ENCODE measurements around the gene RIPK3. TPM values are rescaled to one million over a fixed set of nuclear protein-coding genes. Genes with fewer than 3 reads are reported as not detected.

The RIPK3 gene
- total RNA-seq, 4 donors from 2014 or later: 9.0 to 18.0 (median 13.2) TPM

- no peak for TF ChIP-seq CTCF (IDR thresholded peaks at IDR 0.05)
- DNase-seq (ENCODE audit: low spot score): no peak
- no peak for ATAC-seq (ENCODE audit: low FRiP score)
Measured at GRCh38 chr14:24292118-24292807, 47.5 kb downstream of the RIPK3 start.

DNA sequence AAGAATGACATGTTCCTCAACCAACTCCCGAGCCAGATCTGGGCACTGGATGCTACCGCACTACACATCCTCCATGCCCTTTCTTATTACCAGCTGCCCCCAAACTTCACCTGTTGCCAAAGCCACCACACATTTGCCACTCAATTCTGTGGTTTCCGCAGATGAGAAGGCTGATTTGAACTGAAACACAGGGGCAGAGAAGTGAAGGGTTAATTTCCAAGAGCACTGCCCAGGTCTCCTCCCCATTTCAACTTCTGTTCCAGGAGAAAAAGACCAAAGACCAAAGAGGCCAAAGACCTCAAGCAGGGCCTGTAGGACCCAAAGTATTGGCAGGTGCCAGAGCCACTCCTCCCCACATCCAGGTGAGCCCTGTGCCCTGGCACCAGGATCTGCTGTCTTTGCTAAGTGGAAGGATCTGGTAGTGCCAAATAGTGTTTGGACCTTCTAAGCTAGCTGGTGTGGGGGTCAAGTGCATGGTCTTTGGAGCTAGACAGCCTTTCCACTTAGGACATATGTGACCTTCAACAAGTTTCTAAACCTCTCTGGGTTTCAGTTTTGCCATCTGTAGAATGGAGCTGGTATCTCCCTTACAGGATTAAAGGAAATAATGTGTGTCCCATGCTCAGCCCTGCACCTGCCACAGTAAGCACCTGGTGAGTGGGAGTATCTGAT lies 48.2 kb downstream of the RIPK3 start:
- no peak for ATAC-seq (ENCODE audit: low FRiP score)
- TF ChIP-seq CTCF (IDR thresholded peaks at IDR 0.05): no peak
- DNase-seq (ENCODE audit: low spot score): no peak

- DNase-seq (ENCODE audit: low spot score) (no peak), ATAC-seq (ENCODE audit: low FRiP score) (no peak)
- no peak for TF ChIP-seq CTCF (IDR thresholded peaks at IDR 0.05)
Measured at GRCh38 chr14:24290746-24291145, 49.0 kb downstream of the RIPK3 start.

DNA sequence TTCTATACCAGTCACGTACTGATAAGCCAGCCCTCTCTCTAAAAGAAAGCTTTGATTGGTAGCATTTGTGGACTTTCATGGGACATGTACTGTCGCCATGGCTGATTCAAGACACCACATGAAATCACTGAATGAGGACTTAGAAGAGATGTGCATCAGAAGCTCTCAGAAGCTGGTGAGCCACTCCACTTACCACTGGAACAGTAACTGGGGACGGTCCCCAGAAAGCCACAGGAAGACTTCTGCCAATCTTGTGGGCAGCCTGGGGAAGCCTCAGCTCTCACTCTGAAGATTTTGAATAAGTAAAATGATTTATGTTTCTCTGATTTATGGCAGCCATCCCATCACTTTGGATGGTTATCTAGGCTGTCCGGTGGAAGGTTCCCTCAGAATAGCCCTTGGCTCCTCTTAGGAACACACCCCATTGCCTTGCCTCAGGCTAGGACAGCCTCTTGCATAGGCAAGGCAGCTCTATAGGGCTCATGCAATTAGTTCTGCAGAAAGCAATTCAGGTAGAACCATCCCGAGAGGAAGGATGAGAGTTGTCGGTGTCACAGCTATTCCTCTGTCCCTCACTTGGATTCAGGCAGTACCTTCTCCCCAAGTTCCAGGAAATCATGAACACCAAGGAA lies 50.0 kb downstream of the RIPK3 start:
- TF ChIP-seq CTCF (IDR thresholded peaks at IDR 0.05): no peak
- DNase-seq (ENCODE audit: low spot score): no peak
- no peak for ATAC-seq (ENCODE audit: low FRiP score)

DNA sequence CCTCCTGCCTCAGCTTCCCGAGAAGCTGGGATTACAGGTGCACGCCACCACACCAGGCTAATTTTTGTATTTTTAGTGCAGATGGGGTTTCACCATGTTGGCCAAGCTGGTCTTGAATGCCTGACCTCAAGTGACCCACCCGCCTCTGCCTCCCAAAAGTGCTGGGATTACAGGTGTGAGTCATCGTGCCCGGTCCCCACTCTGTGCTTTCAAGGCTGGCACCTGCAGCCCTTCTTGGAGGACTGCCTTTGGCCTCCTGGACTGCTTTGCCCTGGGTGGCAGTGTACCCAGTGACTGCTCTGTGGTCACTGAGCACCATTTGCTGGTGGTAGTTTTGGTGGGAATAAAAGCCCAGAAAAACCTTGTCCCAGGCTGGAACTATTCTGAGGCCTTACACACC lies 52.8 kb downstream of the RIPK3 start:
- TF ChIP-seq CTCF (IDR thresholded peaks at IDR 0.05): no peak
- ATAC-seq (ENCODE audit: low FRiP score): no peak
- DNase-seq (ENCODE audit: low spot score): no peak

Small RNA genes lying within 50 kb of the gene (small RNA-seq; reads per million reads assigned to genes)
- not detected for gene RF00026

Other genes starting within 250 kb of the RIPK3 start
- 10 to 100 TPM; 33.6 to 53.4 (median 42.9) TPM for gene PCK2, start 245.7 kb downstream of the RIPK3 start, total RNA-seq
- gene DCAF11, start 225.2 kb downstream of the RIPK3 start, total RNA-seq: 10 to 100 TPM; 50.1 to 76.0 (median 54.4) TPM
- gene NRL, start 225.0 kb downstream of the RIPK3 start, total RNA-seq: 1 to 10 TPM in 3 of 4 donors, under 1 TPM in 1; 0.94 to 4.3 (median 1.3) TPM
- 1 to 10 TPM in 2 of 4 donors, under 1 TPM in 1, not detected in 1; 0.96 to 2.8 (median 1.2) TPM for gene FITM1, start 209.3 kb downstream of the RIPK3 start, total RNA-seq
- gene PSME1, start 203.8 kb downstream of the RIPK3 start, total RNA-seq: 100 to 1,000 TPM in 1 of 4 donors, 10 to 100 TPM in 3; 89.1 to 158 (median 96.8) TPM
- 10 to 100 TPM in 2 of 4 donors, 1 to 10 TPM in 2; 6.3 to 15.3 (median 10.0) TPM for gene EMC9, start 198.4 kb downstream of the RIPK3 start, total RNA-seq
- 10 to 100 TPM; 32.8 to 86.4 (median 70.3) TPM for gene PSME2, start 193.4 kb downstream of the RIPK3 start, total RNA-seq
- gene RNF31, start 192.5 kb downstream of the RIPK3 start, total RNA-seq: 10 to 100 TPM; 26.6 to 64.2 (median 37.8) TPM
- 100 to 1,000 TPM in 1 of 4 donors, 10 to 100 TPM in 3; 39.4 to 126 (median 66.3) TPM for gene IRF9, start 178.7 kb downstream of the RIPK3 start, total RNA-seq
- 10 to 100 TPM in 3 of 4 donors, 1 to 10 TPM in 1; 6.7 to 31.4 (median 16.3) TPM for gene REC8, start 167.9 kb downstream of the RIPK3 start, total RNA-seq
- gene IPO4, start 151.2 kb downstream of the RIPK3 start, total RNA-seq: 100 to 1,000 TPM in 1 of 4 donors, 10 to 100 TPM in 3; 24.1 to 108 (median 34.4) TPM
- gene TM9SF1, start 144.6 kb downstream of the RIPK3 start, total RNA-seq: 10 to 100 TPM; 54.9 to 65.5 (median 60.9) TPM
- gene TSSK4, start 134.3 kb downstream of the RIPK3 start, total RNA-seq: under 1 TPM in 2 of 4 donors, not detected in 2; 0.36 to 0.46 TPM
- 10 to 100 TPM; 51.8 to 82.7 (median 64.7) TPM for gene CHMP4A, start 126.5 kb downstream of the RIPK3 start, total RNA-seq
- 10 to 100 TPM in 3 of 4 donors, 1 to 10 TPM in 1; 9.0 to 18.1 (median 12.5) TPM for gene MDP1, start 123.9 kb downstream of the RIPK3 start, total RNA-seq
- 100 to 1,000 TPM in 3 of 4 donors, 10 to 100 TPM in 1; 98.4 to 184 (median 126) TPM for gene NEDD8, start 107.6 kb downstream of the RIPK3 start, total RNA-seq
- gene GMPR2, start 107.1 kb downstream of the RIPK3 start, total RNA-seq: 10 to 100 TPM; 36.3 to 69.0 (median 47.0) TPM
- gene TINF2, start 97.4 kb downstream of the RIPK3 start, total RNA-seq: 10 to 100 TPM; 46.1 to 80.1 (median 63.6) TPM
- gene TGM1, start 76.8 kb downstream of the RIPK3 start, total RNA-seq: 100 to 1,000 TPM in 2 of 4 donors, 10 to 100 TPM in 1, 1 to 10 TPM in 1; 2.0 to 114 (median 79.1) TPM
- gene RABGGTA, start 68.4 kb downstream of the RIPK3 start, total RNA-seq: 10 to 100 TPM; 20.7 to 30.9 (median 25.0) TPM
- gene DHRS1, start 40.2 kb downstream of the RIPK3 start, total RNA-seq: 10 to 100 TPM; 14.3 to 42.5 (median 23.7) TPM
- 10 to 100 TPM; 13.9 to 22.2 (median 17.8) TPM for gene NOP9, start 40.1 kb downstream of the RIPK3 start, total RNA-seq
- gene CIDEB, start 32.0 kb downstream of the RIPK3 start, total RNA-seq: 10 to 100 TPM in 3 of 4 donors, 1 to 10 TPM in 1; 9.1 to 23.8 (median 14.3) TPM
- 1 to 10 TPM; 4.7 to 9.0 (median 7.9) TPM for gene LTB4R2, start 29.9 kb downstream of the RIPK3 start, total RNA-seq
- gene LTB4R, start 28.5 kb downstream of the RIPK3 start, total RNA-seq: 10 to 100 TPM in 3 of 4 donors, 1 to 10 TPM in 1; 5.0 to 16.7 (median 12.6) TPM
- gene ADCY4, start 4.9 kb downstream of the RIPK3 start, total RNA-seq: 100 to 1,000 TPM in 1 of 4 donors, 10 to 100 TPM in 2, 1 to 10 TPM in 1; 9.7 to 144 (median 45.6) TPM
- gene NFATC4, start 28.2 kb upstream of the RIPK3 start, total RNA-seq: 10 to 100 TPM in 3 of 4 donors, 1 to 10 TPM in 1; 9.2 to 53.3 (median 23.3) TPM
- gene NYNRIN, start 59.0 kb upstream of the RIPK3 start, total RNA-seq: 10 to 100 TPM in 3 of 4 donors, 1 to 10 TPM in 1; 4.6 to 24.9 (median 13.0) TPM
- gene CBLN3, start 89.7 kb upstream of the RIPK3 start, total RNA-seq: 1 to 10 TPM; 1.2 to 4.4 (median 2.8) TPM
- gene KHNYN, start 90.0 kb upstream of the RIPK3 start, total RNA-seq: 10 to 100 TPM; 32.1 to 77.1 (median 43.5) TPM
- gene SDR39U1, start 102.8 kb upstream of the RIPK3 start, total RNA-seq: 10 to 100 TPM; 28.4 to 35.9 (median 31.8) TPM
- gene CMA1, start 168.3 kb upstream of the RIPK3 start, total RNA-seq: 1 to 10 TPM in 1 of 4 donors, under 1 TPM in 1, not detected in 2; 0.84 to 1.4 TPM
- gene CTSG, start 236.3 kb upstream of the RIPK3 start, total RNA-seq: 10 to 100 TPM in 1 of 4 donors, 1 to 10 TPM in 2, under 1 TPM in 1; 0.84 to 11.5 (median 3.9) TPM

Data from omental fat pad (tissue), 4 donors.